Hepatocyte (in vitro differentiated cells): ENCODE measurements around the gene SEC14L2. TPM values are rescaled to one million over a fixed set of nuclear protein-coding genes. Genes with fewer than 3 reads are reported as not detected.
"Not testable (repeated sequence)": the region's sequence is repeated elsewhere in the genome, so short reads cannot be mapped to it uniquely, and the experiment has no call there.

Experiments
- DNase-seq: peaks from one replicate; pipeline ENCODE4 v3.0.0-alpha.2; 2016; ENCODE audit warnings: low spot score
- H2AFZ ChIP-seq: fragments of 200-600 bp; sonication (generic); 2 replicates; pipeline ENCODE4 v1.6.0; 2016; ENCODE audit warnings: antibody characterized with exemption, mild to moderate bottlenecking
- H3K27ac ChIP-seq: fragments of 200-600 bp; sonication (generic); 2 replicates; pipeline ENCODE4 v1.5.1; 2016; ENCODE audit warnings: mild to moderate bottlenecking
- H3K27me3 ChIP-seq: fragments of 200-600 bp; sonication (generic); 2 replicates; pipeline ENCODE4 v1.6.1; 2016
- H3K36me3 ChIP-seq: fragments of 200-600 bp; sonication (generic); replicated peaks from 2 replicates; pipeline ENCODE4 v1.5.1; 2016; ENCODE audit warnings: low read depth; ENCODE audit not compliant: insufficient read depth
- H3K4me1 ChIP-seq: fragments of 200-600 bp; sonication (generic); 2 replicates; pipeline ENCODE4 v1.5.1; 2016; ENCODE audit warnings: mild to moderate bottlenecking, moderate library complexity; ENCODE audit not compliant: insufficient read depth
- H3K4me2 ChIP-seq: fragments of 200-600 bp; sonication (generic); 2 replicates; pipeline ENCODE4 v1.6.0; 2016
- H3K4me3 ChIP-seq: fragments of 200-600 bp; sonication (generic); 2 replicates; pipeline ENCODE4 v1.5.1; 2016; ENCODE audit warnings: mild to moderate bottlenecking
- H3K79me2 ChIP-seq: fragments of 200-600 bp; sonication (generic); 2 replicates; pipeline ENCODE4 v1.6.0; 2017; ENCODE audit warnings: mild to moderate bottlenecking
- H3K9me2 ChIP-seq: fragments of 200-600 bp; sonication (generic); replicated peaks from 2 replicates; pipeline ENCODE4 v1.6.0; 2017; ENCODE audit warnings: mild to moderate bottlenecking; ENCODE audit not compliant: insufficient read depth
- H3K9me3 ChIP-seq: fragments of 200-600 bp; sonication (generic); 2 replicates; pipeline ENCODE4 v1.5.1; 2016; ENCODE audit warnings: low read depth, mild to moderate bottlenecking
- H4K20me1 ChIP-seq: fragments of 200-600 bp; sonication (generic); 2 replicates; pipeline ENCODE4 v1.6.0; 2016; ENCODE audit warnings: mild to moderate bottlenecking; ENCODE audit not compliant: insufficient read depth, poor library complexity, severe bottlenecking
- EZH2 ChIP-seq: fragments of 200-600 bp; sonication (generic); IDR thresholded peaks from 2 replicates; pipeline ENCODE4 v1.6.1; 2016; ENCODE audit warnings: antibody characterized with exemption, mild to moderate bottlenecking, borderline replicate concordance
- EZH2phosphoT487 ChIP-seq: fragments of 200-600 bp; sonication (generic); IDR thresholded peaks from one replicate; pipeline ENCODE4 v1.6.1; 2018; ENCODE audit warnings: antibody characterized with exemption, mild to moderate bottlenecking, low read depth, moderate library complexity; ENCODE audit not compliant: unreplicated experiment, severe bottlenecking
- WGBS: methylation state at CpG from one replicate; pipeline ENCODE4 v1.1.6; 2016; ENCODE audit warnings: low lambda C conversion rate; ENCODE audit errors: missing lambda C conversion rate; 5-methylcytosine and 5-hydroxymethylcytosine counted together
- polyA plus RNA-seq: library from polyadenylated mRNA; unstranded; fragments of >200 nt; fragmentation: Nextera tagmentation; extraction: Ambion mirVana; gene quantifications from 2 replicates; pipeline ENCODE4 v1.2.1, GENCODE V29; 2016
- total RNA-seq: library from RNA; depleted of rRNA; stranded (reverse); fragments of >200 nt; gene quantifications from 2 replicates; pipeline ENCODE4 v1.2.3, GENCODE V29; 2014
- TF ChIP-seq, protein P1 (sequence below): fragments of 200-600 bp; sonication (generic); IDR thresholded peaks from 2 replicates; pipeline ENCODE4 v1.5.1; 2016; ENCODE audit warnings: antibody characterized with exemption, mild to moderate bottlenecking; ENCODE audit not compliant: poor library complexity

The SEC14L2 gene
- total and polyA plus RNA-seq, 2 experiments from 2014 or later = 9.9 to 10.9 TPM

DNA sequence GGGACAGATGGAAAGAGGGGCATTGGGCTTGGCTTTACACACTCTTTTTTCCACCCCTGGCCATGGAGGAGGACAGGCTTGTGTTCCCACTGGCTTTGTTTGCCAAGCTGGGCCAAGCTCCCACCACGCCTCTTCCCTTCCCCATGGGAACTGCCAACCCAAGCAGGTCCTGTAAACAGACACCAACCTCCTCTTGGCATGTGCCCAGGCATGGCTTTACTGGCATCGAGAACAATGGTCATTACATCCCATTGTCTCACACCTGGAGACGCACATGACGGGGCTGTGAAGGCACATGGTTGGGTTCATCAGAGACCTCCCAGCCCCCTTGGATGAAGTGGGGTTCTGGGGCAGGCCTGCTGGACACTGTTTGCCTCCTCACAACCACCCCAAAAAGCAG, 63.3 kb downstream of the SEC14L2 start:
- H3K79me2 ChIP-seq = no peaks in the 10 kb centered on the region
- no peak overlapping the region for H2AFZ ChIP-seq
- 95% methylated on average over 4 of the region's 4 CpGs for WGBS
- H4K20me1 ChIP-seq = no peaks in the 10 kb centered on the region
- H3K4me3 ChIP-seq = no peak overlapping the region
- no peaks in the 10 kb centered on the region for H3K9me3 ChIP-seq
- H3K4me2 ChIP-seq = no peak overlapping the region
- DNase-seq = no peak
- no peak overlapping the region for H3K27ac ChIP-seq
- H3K36me3 ChIP-seq = no peaks in the 10 kb centered on the region
- no peaks in the 10 kb centered on the region for H3K9me2 ChIP-seq
- H3K4me1 ChIP-seq = no peaks in the 10 kb centered on the region
- TF ChIP-seq EZH2phosphoT487 = no peak
- TF ChIP-seq EZH2 = no peak
- TF ChIP-seq, protein P1, sequence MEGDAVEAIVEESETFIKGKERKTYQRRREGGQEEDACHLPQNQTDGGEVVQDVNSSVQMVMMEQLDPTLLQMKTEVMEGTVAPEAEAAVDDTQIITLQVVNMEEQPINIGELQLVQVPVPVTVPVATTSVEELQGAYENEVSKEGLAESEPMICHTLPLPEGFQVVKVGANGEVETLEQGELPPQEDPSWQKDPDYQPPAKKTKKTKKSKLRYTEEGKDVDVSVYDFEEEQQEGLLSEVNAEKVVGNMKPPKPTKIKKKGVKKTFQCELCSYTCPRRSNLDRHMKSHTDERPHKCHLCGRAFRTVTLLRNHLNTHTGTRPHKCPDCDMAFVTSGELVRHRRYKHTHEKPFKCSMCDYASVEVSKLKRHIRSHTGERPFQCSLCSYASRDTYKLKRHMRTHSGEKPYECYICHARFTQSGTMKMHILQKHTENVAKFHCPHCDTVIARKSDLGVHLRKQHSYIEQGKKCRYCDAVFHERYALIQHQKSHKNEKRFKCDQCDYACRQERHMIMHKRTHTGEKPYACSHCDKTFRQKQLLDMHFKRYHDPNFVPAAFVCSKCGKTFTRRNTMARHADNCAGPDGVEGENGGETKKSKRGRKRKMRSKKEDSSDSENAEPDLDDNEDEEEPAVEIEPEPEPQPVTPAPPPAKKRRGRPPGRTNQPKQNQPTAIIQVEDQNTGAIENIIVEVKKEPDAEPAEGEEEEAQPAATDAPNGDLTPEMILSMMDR = no peak
- H3K27me3 ChIP-seq = no peaks in the 10 kb centered on the region

DNA sequence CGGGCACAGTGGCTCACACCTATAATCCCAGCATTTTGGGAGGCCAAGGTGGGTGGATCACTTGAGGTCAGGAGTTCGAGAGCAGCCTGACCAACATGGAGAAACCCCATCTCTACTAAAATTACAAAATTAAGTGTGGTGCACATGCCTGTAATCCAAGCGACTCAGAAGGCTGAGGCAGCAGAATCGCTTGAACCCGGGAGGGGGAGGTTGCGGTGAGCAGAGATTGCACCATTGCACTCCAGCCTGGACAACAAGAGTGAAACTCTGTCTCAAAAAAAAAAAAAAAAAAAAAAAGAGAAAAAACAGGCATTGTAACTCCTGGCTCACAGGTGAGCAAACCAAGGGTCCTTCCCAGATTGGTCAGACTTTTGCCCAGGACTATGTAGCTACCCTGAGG, 63.7 kb downstream of the SEC14L2 start:
- not testable (repeated sequence) for H3K27me3 ChIP-seq

DNA sequence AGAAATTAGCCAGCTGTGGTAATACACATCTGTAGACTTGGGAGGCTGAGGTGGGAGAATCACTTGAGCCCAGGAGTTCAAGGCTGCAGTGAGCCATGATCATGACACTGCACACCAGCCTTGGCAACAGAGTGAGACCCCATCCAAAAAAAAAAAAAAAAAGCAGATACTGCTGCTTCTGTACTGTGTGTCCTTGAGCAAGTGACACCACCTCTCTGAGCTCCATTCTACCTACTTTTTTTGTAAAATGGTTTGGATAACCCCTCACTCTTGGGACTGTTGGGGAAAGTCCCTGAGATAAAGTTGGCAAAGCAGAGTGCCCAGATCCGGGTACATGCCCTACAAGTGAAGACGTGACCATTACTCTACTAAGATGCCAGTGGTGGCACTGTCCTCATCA, 72.3 kb downstream of the SEC14L2 start:
- Histone ChIP-seq H2AFZ (no peak overlapping the region), H3K9me2 (no peaks in the 10 kb centered on the region), H4K20me1 (no peaks in the 10 kb centered on the region), H3K4me2 (no peak overlapping the region), H3K4me1 (no peaks in the 10 kb centered on the region), H3K27me3 (peaks cover 6% of the 10 kb centered on the region), H3K9me3 (no peaks in the 10 kb centered on the region), H3K4me3 (no peak overlapping the region), H3K79me2 (no peaks in the 10 kb centered on the region), H3K27ac (no peak overlapping the region), H3K36me3 (no peaks in the 10 kb centered on the region)
- DNase-seq = no peak
- TF ChIP-seq EZH2phosphoT487 = no peak
- TF ChIP-seq, protein P1 = no peak
- no peak for TF ChIP-seq EZH2
- 45% methylated on average over 2 of the region's 2 CpGs for WGBS

More for the DNA sequence above, 63.7 kb downstream of the SEC14L2 start:
- not testable (repeated sequence) for DNase-seq, H4K20me1 ChIP-seq, H3K36me3 ChIP-seq, H3K9me2 ChIP-seq, H3K4me1 ChIP-seq, H3K9me3 ChIP-seq, H2AFZ ChIP-seq, H3K4me2 ChIP-seq, H3K79me2 ChIP-seq, H3K4me3 ChIP-seq, H3K27ac ChIP-seq
- WGBS = 82% methylated on average over 6 of the region's 6 CpGs

DNA sequence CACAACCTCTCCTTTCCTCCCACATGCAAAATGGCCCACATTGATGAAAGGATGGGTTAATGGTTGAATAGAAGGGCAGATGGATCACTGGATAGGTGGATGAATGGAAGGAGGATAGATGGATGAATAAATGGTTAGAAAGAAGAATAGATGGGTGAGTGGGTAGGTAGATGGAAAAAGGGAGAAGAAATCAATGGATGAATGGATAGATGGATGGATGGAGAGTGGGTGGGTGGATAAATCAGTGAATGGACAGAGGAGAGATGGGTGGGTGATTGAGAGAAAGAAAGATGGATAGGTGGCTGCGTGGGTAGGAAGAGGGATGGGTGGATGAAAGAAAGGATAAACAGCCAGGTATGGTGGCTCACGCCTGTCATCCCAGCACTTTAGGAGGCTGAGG, 73.8 kb downstream of the SEC14L2 start:
- DNase-seq = no peak
- 90% methylated on average over 2 of the region's 2 CpGs for WGBS
- Histone ChIP-seq H3K9me3 (no peaks in the 10 kb centered on the region), H3K36me3 (no peaks in the 10 kb centered on the region), H3K27me3 (peaks cover 6% of the 10 kb centered on the region), H3K4me3 (no peak overlapping the region), H2AFZ (no peak overlapping the region), H3K4me2 (no peak overlapping the region), H3K4me1 (no peaks in the 10 kb centered on the region), H3K79me2 (no peaks in the 10 kb centered on the region), H3K27ac (no peak overlapping the region), H4K20me1 (no peaks in the 10 kb centered on the region), H3K9me2 (no peaks in the 10 kb centered on the region)
- no peak for TF ChIP-seq EZH2phosphoT487
- TF ChIP-seq EZH2 = no peak
- TF ChIP-seq, protein P1 = no peak
